ENCODE results near the gene RAP1GAP.
"Not testable (repeated sequence)": the region's sequence is repeated elsewhere in the genome, so short reads cannot be mapped to it uniquely, and the experiment has no call there.

The RAP1GAP gene

DNA sequence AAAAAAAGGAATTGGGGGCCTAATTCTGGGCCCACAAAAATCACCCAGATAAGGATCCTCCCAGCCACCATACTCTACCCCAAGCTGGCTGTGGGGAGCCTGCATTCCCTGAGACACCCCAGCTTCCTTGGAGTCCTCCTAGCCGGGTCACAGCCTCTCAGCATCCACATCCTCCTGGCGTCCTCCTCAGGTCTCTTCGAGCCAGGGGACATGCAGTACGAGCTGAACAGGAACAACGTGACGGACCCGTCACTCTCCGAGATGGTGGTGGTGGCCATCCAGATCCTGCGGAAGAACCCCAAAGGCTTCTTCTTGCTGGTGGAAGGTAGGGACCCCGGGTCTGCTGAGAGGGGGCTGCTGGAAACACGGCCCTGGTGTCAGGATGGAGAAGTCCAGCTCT, 95.7 kb downstream of the RAP1GAP start:
- H3K4me3 ChIP-seq (ENCODE audit: low read length in 2 of 2) = no peak overlapping the region
- peaks cover 0 to 3% of the 10 kb centered on the region in 2 donors for H3K27me3 ChIP-seq (ENCODE audit: control insufficient read depth in 1 of 2, insufficient read depth in 2 of 2, low read length in 2 of 2)
- H3K9ac ChIP-seq (ENCODE audit: low read length in 2 of 2) = no peak overlapping the region
- H3K27ac ChIP-seq (ENCODE audit: low read length) = no peak overlapping the region
- peaks cover 10% of the 10 kb centered on the region for H3K4me1 ChIP-seq (ENCODE audit: control insufficient read depth, insufficient read depth, low read length)
- H3K9me3 ChIP-seq (ENCODE audit: control insufficient read depth in 2 of 2, low read length in 2 of 2) = no peaks in the 10 kb centered on the region
- H3K36me3 ChIP-seq (ENCODE audit: control insufficient read depth in 2 of 2, insufficient read depth in 2 of 2, low read length in 2 of 2) = no peaks in the 10 kb centered on the region

GRCh38 chr1:21572735-21573277, 96.4 kb downstream of the RAP1GAP start:
- H3K27ac ChIP-seq (ENCODE audit: low read length) = no peak overlapping the region
- H3K36me3 ChIP-seq (ENCODE audit: control insufficient read depth in 2 of 2, insufficient read depth in 2 of 2, low read length in 2 of 2) = no peaks in the 10 kb centered on the region
- H3K9ac ChIP-seq (ENCODE audit: low read length in 2 of 2) = no peak overlapping the region
- H3K27me3 ChIP-seq (ENCODE audit: control insufficient read depth in 1 of 2, insufficient read depth in 2 of 2, low read length in 2 of 2) = peaks cover 0 to 3% of the 10 kb centered on the region in 2 donors
- peaks cover 10% of the 10 kb centered on the region for H3K4me1 ChIP-seq (ENCODE audit: control insufficient read depth, insufficient read depth, low read length)
- no peak overlapping the region for H3K4me3 ChIP-seq (ENCODE audit: low read length in 2 of 2)
- H3K9me3 ChIP-seq (ENCODE audit: control insufficient read depth in 2 of 2, low read length in 2 of 2) = no peaks in the 10 kb centered on the region

DNA sequence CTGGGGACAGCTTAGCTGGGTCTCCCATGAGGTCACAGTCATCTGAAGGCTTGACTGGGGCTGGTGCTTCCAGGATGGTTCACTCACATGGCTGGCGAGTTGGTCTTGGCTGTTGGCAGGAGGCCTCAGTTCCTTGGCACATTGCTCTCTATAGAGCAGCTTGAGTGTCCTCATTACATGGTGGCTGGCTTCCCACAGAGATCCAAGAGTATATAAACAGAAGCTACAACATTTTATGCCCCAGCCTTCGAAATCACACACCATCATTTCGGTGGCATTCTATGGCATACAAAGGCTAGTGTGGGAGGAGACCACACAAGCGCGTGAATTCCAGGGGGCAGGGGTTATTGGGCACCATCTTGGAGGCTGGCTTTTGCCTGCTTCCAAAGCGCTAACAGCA, 96.9 kb downstream of the RAP1GAP start:
- no peak overlapping the region for H3K27ac ChIP-seq (ENCODE audit: low read length)
- H3K36me3 ChIP-seq (ENCODE audit: control insufficient read depth in 2 of 2, insufficient read depth in 2 of 2, low read length in 2 of 2) = no peaks in the 10 kb centered on the region
- H3K27me3 ChIP-seq (ENCODE audit: control insufficient read depth in 1 of 2, insufficient read depth in 2 of 2, low read length in 2 of 2) = peaks cover 2 to 3% of the 10 kb centered on the region in 2 donors
- no peak overlapping the region for H3K9ac ChIP-seq (ENCODE audit: low read length in 2 of 2)
- peaks cover 10% of the 10 kb centered on the region for H3K4me1 ChIP-seq (ENCODE audit: control insufficient read depth, insufficient read depth, low read length)
- H3K9me3 ChIP-seq (ENCODE audit: control insufficient read depth in 2 of 2, low read length in 2 of 2) = no peaks in the 10 kb centered on the region
- H3K4me3 ChIP-seq (ENCODE audit: low read length in 2 of 2) = no peak overlapping the region

- Histone ChIP-seq H3K36me3 (ENCODE audit: control insufficient read depth in 2 of 2, insufficient read depth in 2 of 2, low read length in 2 of 2) (no peaks in the 10 kb centered on the region), H3K9ac (ENCODE audit: low read length in 2 of 2) (no peak overlapping the region), H3K4me1 (ENCODE audit: control insufficient read depth, insufficient read depth, low read length) (peaks cover 10% of the 10 kb centered on the region), H3K9me3 (ENCODE audit: control insufficient read depth in 2 of 2, low read length in 2 of 2) (no peaks in the 10 kb centered on the region), H3K27ac (ENCODE audit: low read length) (no peak overlapping the region), H3K4me3 (ENCODE audit: low read length in 2 of 2) (no peak overlapping the region), H3K27me3 (ENCODE audit: control insufficient read depth in 1 of 2, insufficient read depth in 2 of 2, low read length in 2 of 2) (peaks cover 2 to 3% of the 10 kb centered on the region in 2 donors)
These were observed 98.3 kb downstream of the RAP1GAP start for GRCh38 chr1:21570885-21571284.

DNA sequence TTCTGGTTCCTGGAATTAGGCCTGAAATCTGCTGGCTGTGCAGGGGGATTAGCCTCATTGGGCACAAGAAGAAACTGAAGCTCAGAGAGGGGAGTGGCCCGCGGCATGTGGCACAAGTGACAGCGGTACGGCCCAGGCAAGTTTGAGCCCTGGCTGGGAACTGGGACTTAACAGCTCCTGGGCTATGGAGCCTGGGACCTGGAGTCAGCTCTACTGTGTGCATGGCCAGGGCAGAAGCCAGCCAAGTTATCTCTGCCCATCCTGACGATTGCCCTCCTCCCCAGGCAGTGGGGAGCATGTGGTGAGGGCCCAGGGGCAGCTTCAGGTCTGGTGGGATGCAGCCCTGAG, 98.7 kb downstream of the RAP1GAP start:
- Histone ChIP-seq H3K4me1 (ENCODE audit: control insufficient read depth, insufficient read depth, low read length) (peaks cover 10% of the 10 kb centered on the region), H3K36me3 (ENCODE audit: control insufficient read depth in 2 of 2, insufficient read depth in 2 of 2, low read length in 2 of 2) (no peaks in the 10 kb centered on the region), H3K27ac (ENCODE audit: low read length) (no peak overlapping the region), H3K9me3 (ENCODE audit: control insufficient read depth in 2 of 2, low read length in 2 of 2) (no peaks in the 10 kb centered on the region), H3K9ac (ENCODE audit: low read length in 2 of 2) (no peak overlapping the region), H3K27me3 (ENCODE audit: control insufficient read depth in 1 of 2, insufficient read depth in 2 of 2, low read length in 2 of 2) (peaks cover 2 to 3% of the 10 kb centered on the region in 2 donors), H3K4me3 (ENCODE audit: low read length in 2 of 2) (no peak overlapping the region)

DNA sequence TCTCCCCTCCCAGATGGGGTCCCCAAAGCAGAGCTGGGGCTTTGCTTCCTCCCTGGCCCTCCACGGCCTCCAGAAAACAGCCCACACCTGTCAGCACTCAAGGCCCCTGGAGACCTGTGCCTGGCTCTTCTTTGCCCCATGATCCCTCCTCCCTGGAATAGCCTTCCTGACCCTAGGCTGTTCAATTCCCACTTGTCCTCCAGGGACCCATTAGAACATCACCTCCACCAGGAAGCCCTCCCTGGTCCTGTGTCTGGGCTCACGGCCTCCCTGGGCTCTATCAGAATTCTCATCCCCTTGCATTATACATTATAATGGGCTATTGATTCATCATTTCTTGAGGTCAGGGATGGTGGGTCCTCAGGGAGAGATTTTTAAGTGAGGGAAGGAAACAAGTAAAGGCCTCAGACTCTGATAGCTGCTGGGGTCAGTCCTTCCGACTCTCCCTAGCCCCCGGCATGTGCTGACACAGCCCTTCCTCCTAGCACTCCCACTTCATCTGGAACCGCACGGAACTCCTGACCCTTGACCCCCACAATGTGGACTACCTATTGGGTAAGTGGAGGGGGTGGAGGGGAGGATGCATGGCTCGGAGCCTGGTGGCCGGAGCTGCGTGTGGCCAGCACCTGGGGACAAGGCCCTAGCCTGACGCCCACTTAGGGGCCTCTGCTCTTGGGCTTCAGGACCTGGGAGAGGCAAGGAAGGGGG, 99.2 kb downstream of the RAP1GAP start:
- Histone ChIP-seq H3K27me3 (ENCODE audit: control insufficient read depth in 1 of 2, insufficient read depth in 2 of 2, low read length in 2 of 2) (peaks cover 5% of the 10 kb centered on the region in 2 donors), H3K4me1 (ENCODE audit: control insufficient read depth, insufficient read depth, low read length) (peaks cover 10% of the 10 kb centered on the region), H3K36me3 (ENCODE audit: control insufficient read depth in 2 of 2, insufficient read depth in 2 of 2, low read length in 2 of 2) (no peaks in the 10 kb centered on the region), H3K4me3 (ENCODE audit: low read length in 2 of 2) (no peak overlapping the region), H3K27ac (ENCODE audit: low read length) (no peak overlapping the region), H3K9me3 (ENCODE audit: control insufficient read depth in 2 of 2, low read length in 2 of 2) (no peaks in the 10 kb centered on the region), H3K9ac (ENCODE audit: low read length in 2 of 2) (no peak overlapping the region)

DNA sequence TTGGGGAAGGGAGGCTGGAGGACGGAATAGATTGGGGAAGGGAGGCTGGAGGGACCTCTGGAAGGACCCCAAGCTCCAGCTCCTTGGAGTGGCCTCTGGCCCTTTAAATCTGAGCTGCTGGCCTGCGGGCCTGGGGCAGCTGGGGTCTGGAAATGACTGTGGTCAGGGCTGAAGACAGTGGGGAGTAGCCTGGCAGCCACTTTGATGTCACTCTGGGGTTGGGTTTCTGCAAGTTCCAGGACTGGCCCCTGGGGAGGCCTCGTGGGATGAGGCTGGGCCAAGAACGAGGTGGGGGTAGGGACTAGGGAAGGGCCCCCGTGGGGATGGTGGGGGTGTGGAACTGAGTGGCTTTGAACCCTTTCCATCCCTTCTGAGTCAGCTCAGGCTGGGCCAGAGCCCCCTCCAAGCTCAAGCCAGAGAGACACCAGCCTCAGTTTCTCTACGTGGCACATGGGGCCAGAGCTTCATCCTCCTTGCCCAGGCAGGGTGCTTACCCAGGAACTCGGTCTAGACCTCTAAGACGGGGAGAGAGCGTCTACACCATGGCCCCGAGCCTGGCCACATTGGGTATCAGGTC, 100.3 kb downstream of the RAP1GAP start:
- Histone ChIP-seq H3K27me3 (ENCODE audit: control insufficient read depth in 1 of 2, insufficient read depth in 2 of 2, low read length in 2 of 2) (peaks cover 3 to 5% of the 10 kb centered on the region in 2 donors), H3K36me3 (ENCODE audit: control insufficient read depth in 2 of 2, insufficient read depth in 2 of 2, low read length in 2 of 2) (no peaks in the 10 kb centered on the region), H3K9me3 (ENCODE audit: control insufficient read depth in 2 of 2, low read length in 2 of 2) (no peaks in the 10 kb centered on the region), H3K4me3 (ENCODE audit: low read length in 2 of 2) (no peak overlapping the region), H3K27ac (ENCODE audit: low read length) (no peak overlapping the region), H3K4me1 (ENCODE audit: control insufficient read depth, insufficient read depth, low read length) (peaks cover 1% of the 10 kb centered on the region), H3K9ac (ENCODE audit: low read length in 2 of 2) (no peak overlapping the region)

- Histone ChIP-seq H3K9ac (ENCODE audit: low read length in 2 of 2) (no peak overlapping the region), H3K4me3 (ENCODE audit: low read length in 2 of 2) (no peak overlapping the region), H3K9me3 (ENCODE audit: control insufficient read depth in 2 of 2, low read length in 2 of 2) (no peaks in the 10 kb centered on the region), H3K27me3 (ENCODE audit: control insufficient read depth in 1 of 2, insufficient read depth in 2 of 2, low read length in 2 of 2) (peaks cover 3 to 5% of the 10 kb centered on the region in 2 donors), H3K4me1 (ENCODE audit: control insufficient read depth, insufficient read depth, low read length) (no peaks in the 10 kb centered on the region), H3K36me3 (ENCODE audit: control insufficient read depth in 2 of 2, insufficient read depth in 2 of 2, low read length in 2 of 2) (no peaks in the 10 kb centered on the region), H3K27ac (ENCODE audit: low read length) (no peak overlapping the region)
These were observed 101.0 kb downstream of the RAP1GAP start for GRCh38 chr1:21568006-21568746.

DNA sequence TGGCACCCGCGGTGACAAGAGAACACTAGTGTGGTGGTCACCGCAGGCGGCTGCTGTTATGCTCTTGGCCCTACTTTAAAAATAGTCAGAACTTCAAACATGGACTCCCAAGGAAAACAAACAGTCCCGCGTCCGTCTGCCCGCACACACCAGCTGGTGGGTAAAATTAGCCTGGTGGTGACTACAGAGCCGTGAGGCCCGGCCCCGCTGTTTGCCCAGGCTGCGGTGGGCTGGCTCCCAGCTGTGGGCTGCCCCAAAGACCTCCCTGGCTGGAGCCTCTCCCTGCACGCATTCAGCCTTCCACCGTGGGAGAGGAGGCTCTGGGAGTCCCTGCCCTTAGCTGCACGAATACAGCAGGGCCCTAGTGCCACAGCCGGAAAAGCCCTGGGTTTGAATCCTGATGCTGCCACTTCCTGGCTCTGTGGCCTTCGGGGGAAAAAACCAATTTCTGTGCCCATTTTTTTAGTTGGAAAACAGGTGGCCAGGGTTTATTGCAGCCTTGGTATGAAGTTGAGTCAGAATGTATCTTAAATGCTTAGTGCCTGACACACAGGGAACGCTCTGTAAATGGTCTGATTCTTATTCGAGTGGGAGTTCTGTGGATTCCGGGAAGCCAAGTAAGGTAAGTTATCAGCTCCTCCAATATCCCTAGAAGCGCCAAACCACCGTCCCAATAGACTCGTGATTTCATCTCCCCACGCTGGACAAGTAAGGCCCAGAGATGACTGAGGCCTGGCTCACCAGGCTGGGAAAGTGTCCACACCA, 101.7 kb downstream of the RAP1GAP start:
- H3K36me3 ChIP-seq (ENCODE audit: control insufficient read depth in 2 of 2, insufficient read depth in 2 of 2, low read length in 2 of 2) = no peaks in the 10 kb centered on the region

DNA sequence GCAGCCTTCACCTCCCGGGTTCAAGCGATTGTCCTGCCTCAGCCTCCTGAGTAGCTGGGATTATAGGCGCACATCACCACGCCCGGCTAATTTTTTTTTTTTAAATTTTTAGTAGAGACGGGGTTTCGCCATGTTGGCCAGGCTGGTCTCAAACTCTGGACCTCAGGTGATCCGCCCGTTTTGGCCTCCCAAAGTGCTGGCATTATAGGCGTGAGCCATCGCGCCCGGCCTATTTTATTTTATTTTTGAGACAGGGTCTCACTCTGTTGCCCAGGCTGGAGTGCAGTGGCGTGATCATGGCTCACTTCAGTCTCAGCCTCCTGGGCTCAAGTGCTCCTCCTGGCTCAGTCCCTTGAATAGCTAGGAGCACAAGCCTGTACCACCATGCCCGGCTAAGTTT, 102.8 kb downstream of the RAP1GAP start:
- not testable (repeated sequence) for H3K27ac ChIP-seq (ENCODE audit: low read length); H3K27me3 ChIP-seq (ENCODE audit: control insufficient read depth in 1 of 2, insufficient read depth in 2 of 2, low read length in 2 of 2); H3K4me1 ChIP-seq (ENCODE audit: control insufficient read depth, insufficient read depth, low read length); H3K9ac ChIP-seq (ENCODE audit: low read length in 2 of 2); H3K36me3 ChIP-seq (ENCODE audit: control insufficient read depth in 2 of 2, insufficient read depth in 2 of 2, low read length in 2 of 2); H3K9me3 ChIP-seq (ENCODE audit: control insufficient read depth in 2 of 2, low read length in 2 of 2); H3K4me3 ChIP-seq (ENCODE audit: low read length in 2 of 2)

More for the DNA sequence above, 101.7 kb downstream of the RAP1GAP start:
- no peak overlapping the region for H3K9ac ChIP-seq (ENCODE audit: low read length in 2 of 2)
- H3K4me1 ChIP-seq (ENCODE audit: control insufficient read depth, insufficient read depth, low read length) = no peaks in the 10 kb centered on the region
- H3K9me3 ChIP-seq (ENCODE audit: control insufficient read depth in 2 of 2, low read length in 2 of 2) = no peaks in the 10 kb centered on the region
- H3K27ac ChIP-seq (ENCODE audit: low read length) = no peak overlapping the region
- no peak overlapping the region for H3K4me3 ChIP-seq (ENCODE audit: low read length in 2 of 2)
- peaks cover 3 to 5% of the 10 kb centered on the region in 2 donors for H3K27me3 ChIP-seq (ENCODE audit: control insufficient read depth in 1 of 2, insufficient read depth in 2 of 2, low read length in 2 of 2)
